Measurements from ENCODE around the gene EXTL1.

EXTL1 gene, protein sequence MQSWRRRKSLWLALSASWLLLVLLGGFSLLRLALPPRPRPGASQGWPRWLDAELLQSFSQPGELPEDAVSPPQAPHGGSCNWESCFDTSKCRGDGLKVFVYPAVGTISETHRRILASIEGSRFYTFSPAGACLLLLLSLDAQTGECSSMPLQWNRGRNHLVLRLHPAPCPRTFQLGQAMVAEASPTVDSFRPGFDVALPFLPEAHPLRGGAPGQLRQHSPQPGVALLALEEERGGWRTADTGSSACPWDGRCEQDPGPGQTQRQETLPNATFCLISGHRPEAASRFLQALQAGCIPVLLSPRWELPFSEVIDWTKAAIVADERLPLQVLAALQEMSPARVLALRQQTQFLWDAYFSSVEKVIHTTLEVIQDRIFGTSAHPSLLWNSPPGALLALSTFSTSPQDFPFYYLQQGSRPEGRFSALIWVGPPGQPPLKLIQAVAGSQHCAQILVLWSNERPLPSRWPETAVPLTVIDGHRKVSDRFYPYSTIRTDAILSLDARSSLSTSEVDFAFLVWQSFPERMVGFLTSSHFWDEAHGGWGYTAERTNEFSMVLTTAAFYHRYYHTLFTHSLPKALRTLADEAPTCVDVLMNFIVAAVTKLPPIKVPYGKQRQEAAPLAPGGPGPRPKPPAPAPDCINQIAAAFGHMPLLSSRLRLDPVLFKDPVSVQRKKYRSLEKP

DNA sequence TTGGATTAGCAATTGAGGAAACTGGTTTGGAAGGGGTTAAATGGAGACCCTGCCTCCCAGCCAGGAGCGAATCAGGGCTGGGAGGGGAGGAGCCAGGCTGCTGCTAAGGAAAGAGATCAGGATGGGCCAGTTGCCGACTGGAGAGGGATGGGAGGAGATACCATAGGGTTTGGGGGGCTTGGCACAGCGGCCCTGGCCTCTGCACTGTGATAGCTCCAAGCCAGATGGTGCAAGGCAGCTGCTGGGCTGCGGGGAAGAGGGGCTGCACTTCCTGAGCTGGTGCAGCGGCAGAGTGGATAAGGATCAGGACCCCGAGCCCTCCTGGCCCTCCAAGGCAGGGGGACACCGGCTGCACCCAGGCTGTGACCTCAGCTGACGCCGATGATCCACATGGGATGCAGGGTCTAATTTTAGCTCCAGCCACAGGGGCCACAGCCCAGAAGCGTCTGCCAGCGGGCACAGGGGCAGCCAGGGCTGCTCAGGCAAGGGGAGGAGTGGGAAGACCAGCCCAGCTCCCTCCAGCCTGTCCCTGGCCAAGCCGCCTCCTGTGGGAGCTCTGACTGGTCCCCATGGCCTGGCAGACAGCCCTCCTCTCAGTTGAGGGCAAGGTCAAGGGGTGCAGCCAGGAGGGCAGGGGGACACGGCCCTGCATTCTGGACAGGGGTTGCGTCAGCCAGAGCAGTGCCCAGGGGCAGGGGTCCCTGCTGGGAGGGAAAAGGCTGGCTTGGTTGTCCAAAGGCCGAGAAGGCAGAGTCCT is at the start of gene EXTL1:
Gene EXTL1 (plus strand): TSS at position 129 of the 757 bp plus-strand sequence. CDS start 872 bp downstream, outside the sequence.
- H3K36me3 ChIP-seq = no peaks in the 10 kb centered on the region
- no peak within 1 kb of the TSS for H3K4me3 ChIP-seq (ENCODE audit: low read depth in 1 of 2, low read length in 1 of 2)
- TF ChIP-seq, protein P1, sequence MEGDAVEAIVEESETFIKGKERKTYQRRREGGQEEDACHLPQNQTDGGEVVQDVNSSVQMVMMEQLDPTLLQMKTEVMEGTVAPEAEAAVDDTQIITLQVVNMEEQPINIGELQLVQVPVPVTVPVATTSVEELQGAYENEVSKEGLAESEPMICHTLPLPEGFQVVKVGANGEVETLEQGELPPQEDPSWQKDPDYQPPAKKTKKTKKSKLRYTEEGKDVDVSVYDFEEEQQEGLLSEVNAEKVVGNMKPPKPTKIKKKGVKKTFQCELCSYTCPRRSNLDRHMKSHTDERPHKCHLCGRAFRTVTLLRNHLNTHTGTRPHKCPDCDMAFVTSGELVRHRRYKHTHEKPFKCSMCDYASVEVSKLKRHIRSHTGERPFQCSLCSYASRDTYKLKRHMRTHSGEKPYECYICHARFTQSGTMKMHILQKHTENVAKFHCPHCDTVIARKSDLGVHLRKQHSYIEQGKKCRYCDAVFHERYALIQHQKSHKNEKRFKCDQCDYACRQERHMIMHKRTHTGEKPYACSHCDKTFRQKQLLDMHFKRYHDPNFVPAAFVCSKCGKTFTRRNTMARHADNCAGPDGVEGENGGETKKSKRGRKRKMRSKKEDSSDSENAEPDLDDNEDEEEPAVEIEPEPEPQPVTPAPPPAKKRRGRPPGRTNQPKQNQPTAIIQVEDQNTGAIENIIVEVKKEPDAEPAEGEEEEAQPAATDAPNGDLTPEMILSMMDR (IDR thresholded peaks at IDR 0.05) = no peak
- no peak within 1 kb of the TSS for H3K27ac ChIP-seq
- peaks cover 3% of the 10 kb centered on the region for H3K27me3 ChIP-seq
- H3K9me3 ChIP-seq = no peaks in the 10 kb centered on the region
- peaks cover 6 to 7% of the 10 kb centered on the region in 2 experiments for H3K4me1 ChIP-seq (ENCODE audit: control insufficient read depth in 1 of 2, insufficient read depth in 1 of 2, low read depth in 1 of 2, low read length in 1 of 2)

DNA sequence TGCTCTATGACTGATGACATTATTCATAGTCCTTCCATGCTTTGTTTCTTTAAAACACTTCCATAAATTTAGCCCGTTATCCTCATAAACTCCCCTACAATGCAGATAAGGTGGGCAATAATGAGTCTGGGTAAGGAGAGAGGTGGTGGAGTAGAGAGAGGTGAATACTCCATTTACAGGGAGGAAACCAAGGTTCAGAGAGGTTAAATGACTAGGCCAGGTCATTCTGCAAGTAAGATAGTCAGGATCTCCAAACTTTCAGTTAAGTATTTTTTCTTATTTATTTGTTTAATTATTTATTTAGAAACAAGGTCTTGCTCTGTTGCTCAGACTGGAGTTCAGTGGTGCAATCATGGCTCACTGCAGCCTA is 49.8 kb upstream of the EXTL1 start:
- H3K4me3 ChIP-seq (ENCODE audit: low read depth in 1 of 2, low read length in 1 of 2) = no peak overlapping the region
- H3K4me1 ChIP-seq (ENCODE audit: control insufficient read depth in 1 of 2, insufficient read depth in 1 of 2, low read depth in 1 of 2, low read length in 1 of 2) = peaks cover 7 to 9% of the 10 kb centered on the region in 2 experiments
- TF ChIP-seq, protein P1 (IDR thresholded peaks at IDR 0.05) = no peak
- no peaks in the 10 kb centered on the region for H3K27me3 ChIP-seq
- peaks cover 33% of the 10 kb centered on the region for H3K36me3 ChIP-seq
- no peaks in the 10 kb centered on the region for H3K9me3 ChIP-seq
- H3K27ac ChIP-seq = peak overlapping the region; percentile 36

DNA sequence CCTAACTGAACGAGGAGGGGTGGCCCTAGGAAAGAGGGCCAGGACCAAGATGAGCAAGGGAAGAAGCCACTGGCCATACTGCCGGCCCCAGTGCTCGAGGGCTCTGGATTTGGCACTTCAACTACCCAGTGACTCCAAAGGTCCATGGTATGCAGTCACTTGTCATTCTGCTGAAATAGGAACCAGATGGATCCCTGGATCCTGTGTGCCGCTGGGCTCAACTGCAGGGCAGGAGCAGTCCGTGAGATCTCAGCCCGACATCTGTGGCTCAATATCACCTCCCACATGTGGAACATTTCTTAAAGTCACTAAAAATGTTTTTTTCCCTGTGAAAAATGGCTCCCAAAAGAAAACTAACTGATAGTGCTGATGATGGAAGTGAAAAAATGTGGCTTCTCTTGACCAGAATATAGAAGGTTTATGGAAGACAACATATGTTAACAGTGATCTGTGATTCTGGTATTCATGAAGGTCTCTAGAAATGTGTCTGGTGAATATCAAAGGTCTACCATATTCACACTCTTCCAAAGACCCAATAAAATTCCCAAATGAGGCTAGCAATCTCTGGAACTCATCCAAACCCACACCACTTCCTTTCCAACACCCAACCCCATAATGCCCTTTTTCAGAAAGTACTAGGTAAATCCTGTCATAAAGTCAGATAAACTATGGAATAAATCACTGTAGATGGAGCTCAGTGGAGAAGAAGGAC is 47.8 kb upstream of the EXTL1 start:
- H3K4me1 ChIP-seq (ENCODE audit: control insufficient read depth in 1 of 2, insufficient read depth in 1 of 2, low read depth in 1 of 2, low read length in 1 of 2) = peaks cover 7 to 9% of the 10 kb centered on the region in 2 experiments
- no peaks in the 10 kb centered on the region for H3K9me3 ChIP-seq
- no peak overlapping the region for H3K27ac ChIP-seq
- TF ChIP-seq, protein P1 (IDR thresholded peaks at IDR 0.05) = no peak
- H3K36me3 ChIP-seq = peaks cover 33% of the 10 kb centered on the region
- no peak overlapping the region for H3K4me3 ChIP-seq (ENCODE audit: low read depth in 1 of 2, low read length in 1 of 2)
- H3K27me3 ChIP-seq = no peaks in the 10 kb centered on the region

DNA sequence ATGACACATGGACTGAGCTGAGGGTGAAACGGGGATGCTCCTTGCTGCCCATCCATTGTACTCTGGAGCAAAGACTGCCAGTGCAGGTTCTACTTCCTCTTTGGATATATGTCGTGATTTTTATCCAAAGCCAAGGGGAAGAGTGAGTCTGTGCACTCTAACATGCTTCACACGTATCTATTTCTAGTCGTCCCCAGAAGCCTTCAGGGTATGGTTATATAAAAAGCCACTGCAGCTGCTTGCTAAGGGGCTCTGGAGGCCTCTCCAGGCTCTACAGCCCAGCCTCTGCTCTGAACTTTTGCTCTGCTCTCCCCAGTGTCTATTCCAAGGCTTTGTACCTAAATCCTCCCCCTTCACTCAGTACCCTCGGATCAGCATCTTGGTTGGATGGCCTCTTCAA is 43.8 kb upstream of the EXTL1 start:
- no peaks in the 10 kb centered on the region for H3K4me1 ChIP-seq (ENCODE audit: control insufficient read depth in 1 of 2, insufficient read depth in 1 of 2, low read depth in 1 of 2, low read length in 1 of 2)

More for the DNA sequence above, 43.8 kb upstream of the EXTL1 start:
- Histone ChIP-seq H3K4me3 (ENCODE audit: low read depth in 1 of 2, low read length in 1 of 2) (no peak overlapping the region), H3K9me3 (no peaks in the 10 kb centered on the region), H3K27ac (no peak overlapping the region), H3K27me3 (no peaks in the 10 kb centered on the region), H3K36me3 (peaks cover 45% of the 10 kb centered on the region)
- TF ChIP-seq, protein P1 (IDR thresholded peaks at IDR 0.05) = no peak
